ENCODE results near the gene C1QTNF3. TPM values are rescaled to one million over a fixed set of nuclear protein-coding genes. Genes with fewer than 3 reads are reported as not detected.
A peak's percentile ranks its signal among the peaks of the same experiment; 100 is the strongest.
"Not testable (repeated sequence)": the region's sequence is repeated elsewhere in the genome, so short reads cannot be mapped to it uniquely, and the experiment has no call there.

Gene C1QTNF3
- polyA plus RNA-seq, 4 donors: 54.3 to 65.6 (median 58.5) TPM

- DNase-seq (ENCODE audit: low read depth in 4 of 4, low spot score in 3 of 4): no peak
Measured at GRCh38 chr5:34053133-34053532, 10.1 kb upstream of the C1QTNF3 start.

- no peak for DNase-seq (ENCODE audit: low read depth in 4 of 4, low spot score in 3 of 4)
Measured at GRCh38 chr5:34051374-34051980, 8.5 kb upstream of the C1QTNF3 start.

GRCh38 chr5:34047774-34048572, 5.0 kb upstream of the C1QTNF3 start:
- no peak for DNase-seq (ENCODE audit: low read depth in 4 of 4, low spot score in 3 of 4)

- no peak for DNase-seq (ENCODE audit: low read depth in 4 of 4, low spot score in 3 of 4)
Measured at GRCh38 chr5:34047143-34047542, 4.1 kb upstream of the C1QTNF3 start.

GRCh38 chr5:34045996-34046395, 3.0 kb upstream of the C1QTNF3 start:
- no peak for DNase-seq (ENCODE audit: low read depth in 4 of 4, low spot score in 3 of 4)

GRCh38 chr5:34045023-34045422, 2.0 kb upstream of the C1QTNF3 start:
- DNase-seq (ENCODE audit: low read depth in 4 of 4, low spot score in 3 of 4): no peak

GRCh38 chr5:34042321-34042720, 692 bp downstream of the C1QTNF3 start:
- peak in 3 of 4 donors; percentile 27 to 55 (median 51) for DNase-seq (ENCODE audit: low read depth in 4 of 4, low spot score in 3 of 4)

- DNase-seq (ENCODE audit: low read depth in 4 of 4, low spot score in 3 of 4): no peak
Measured at GRCh38 chr5:34041247-34041972, 1.6 kb downstream of the C1QTNF3 start.

- DNase-seq (ENCODE audit: low read depth in 4 of 4, low spot score in 3 of 4): no peak
Measured at GRCh38 chr5:34040472-34040871, 2.5 kb downstream of the C1QTNF3 start.

- no peak for DNase-seq (ENCODE audit: low read depth in 4 of 4, low spot score in 3 of 4)
Measured at GRCh38 chr5:34039398-34040157, 3.4 kb downstream of the C1QTNF3 start.

- no peak for DNase-seq (ENCODE audit: low read depth in 4 of 4, low spot score in 3 of 4)
Measured at GRCh38 chr5:34038838-34039237, 4.2 kb downstream of the C1QTNF3 start.

GRCh38 chr5:34038390-34038789, 4.6 kb downstream of the C1QTNF3 start:
- DNase-seq (ENCODE audit: low read depth in 4 of 4, low spot score in 3 of 4): no peak

- DNase-seq (ENCODE audit: low read depth in 4 of 4, low spot score in 3 of 4): no peak
Measured at GRCh38 chr5:34037726-34038125, 5.3 kb downstream of the C1QTNF3 start.

GRCh38 chr5:34035756-34036155, 7.3 kb downstream of the C1QTNF3 start:
- DNase-seq (ENCODE audit: low read depth in 4 of 4, low spot score in 3 of 4): no peak

- no peak for DNase-seq (ENCODE audit: low read depth in 4 of 4, low spot score in 3 of 4)
Measured at GRCh38 chr5:34034534-34035327, 8.3 kb downstream of the C1QTNF3 start.

- DNase-seq (ENCODE audit: low read depth in 4 of 4, low spot score in 3 of 4): no peak
Measured at GRCh38 chr5:34031966-34032365, 11.0 kb downstream of the C1QTNF3 start.

GRCh38 chr5:34031117-34031516, 11.9 kb downstream of the C1QTNF3 start:
- DNase-seq (ENCODE audit: low read depth in 4 of 4, low spot score in 3 of 4): no peak

GRCh38 chr5:34030585-34030984, 12.4 kb downstream of the C1QTNF3 start:
- DNase-seq (ENCODE audit: low read depth in 4 of 4, low spot score in 3 of 4): not testable (repeated sequence)

- DNase-seq (ENCODE audit: low read depth in 4 of 4, low spot score in 3 of 4): no peak
Measured at GRCh38 chr5:34030048-34030447, 13.0 kb downstream of the C1QTNF3 start.

- no peak for DNase-seq (ENCODE audit: low read depth in 4 of 4, low spot score in 3 of 4)
Measured at GRCh38 chr5:34028349-34028748, 14.7 kb downstream of the C1QTNF3 start.

Data from right renal pelvis (tissue), 4 donors.